ENCODE data around the gene VLDLR. TPM values are rescaled to one million over a fixed set of nuclear protein-coding genes. Genes with fewer than 3 reads are reported as not detected.

Gene VLDLR
- 46.9 and 50.5 TPM in 2 replicates for total RNA-seq

GRCh38 chr9:2621722-2622460 is at the start of gene VLDLR:
Gene VLDLR (plus strand): TSS chr9:2621787. CDS start chr9:2622190, 403 bp downstream.

Other genes starting within 250 kb of the VLDLR start
- not detected in 2 replicates for gene KCNV2, start 95.7 kb downstream of the VLDLR start, total RNA-seq
- gene PUM3, start 222.3 kb downstream of the VLDLR start, total RNA-seq, result 53.2 and 82.7 TPM in 2 replicates